ENCODE data around the gene HSPA4L.

HSPA4L gene

GRCh38 chr4:127809173-127809800 is 27.2 kb downstream of the HSPA4L start:
- no peak overlapping the region for H3K4me2 ChIP-seq (ENCODE audit: low read depth, low read length, poor library complexity, severe bottlenecking)
- H4K20me1 ChIP-seq (ENCODE audit: low read depth, low read length): no peaks in the 10 kb centered on the region
- H3K27me3 ChIP-seq (ENCODE audit: low read length): no peaks in the 10 kb centered on the region
- TF ChIP-seq, protein P1, sequence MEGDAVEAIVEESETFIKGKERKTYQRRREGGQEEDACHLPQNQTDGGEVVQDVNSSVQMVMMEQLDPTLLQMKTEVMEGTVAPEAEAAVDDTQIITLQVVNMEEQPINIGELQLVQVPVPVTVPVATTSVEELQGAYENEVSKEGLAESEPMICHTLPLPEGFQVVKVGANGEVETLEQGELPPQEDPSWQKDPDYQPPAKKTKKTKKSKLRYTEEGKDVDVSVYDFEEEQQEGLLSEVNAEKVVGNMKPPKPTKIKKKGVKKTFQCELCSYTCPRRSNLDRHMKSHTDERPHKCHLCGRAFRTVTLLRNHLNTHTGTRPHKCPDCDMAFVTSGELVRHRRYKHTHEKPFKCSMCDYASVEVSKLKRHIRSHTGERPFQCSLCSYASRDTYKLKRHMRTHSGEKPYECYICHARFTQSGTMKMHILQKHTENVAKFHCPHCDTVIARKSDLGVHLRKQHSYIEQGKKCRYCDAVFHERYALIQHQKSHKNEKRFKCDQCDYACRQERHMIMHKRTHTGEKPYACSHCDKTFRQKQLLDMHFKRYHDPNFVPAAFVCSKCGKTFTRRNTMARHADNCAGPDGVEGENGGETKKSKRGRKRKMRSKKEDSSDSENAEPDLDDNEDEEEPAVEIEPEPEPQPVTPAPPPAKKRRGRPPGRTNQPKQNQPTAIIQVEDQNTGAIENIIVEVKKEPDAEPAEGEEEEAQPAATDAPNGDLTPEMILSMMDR (IDR thresholded peaks at IDR 0.05; ENCODE audit: insufficient read depth, low read length, poor library complexity, severe bottlenecking): no peak
- no peak for TF ChIP-seq EZH2phosphoT487 (conservative IDR thresholded peaks at IDR 0.05; ENCODE audit: low read length)
- no peaks in the 10 kb centered on the region for H3K79me2 ChIP-seq (ENCODE audit: insufficient read depth, low read length)
- no peaks in the 10 kb centered on the region for H3K9me2 ChIP-seq (replicated peaks; ENCODE audit: insufficient read depth, low read length)
- H3K36me3 ChIP-seq (ENCODE audit: low read length): no peaks in the 10 kb centered on the region
- no peak overlapping the region for H2AFZ ChIP-seq (ENCODE audit: low read depth, low read length, severe bottlenecking)
- no peak overlapping the region for H3K9ac ChIP-seq (ENCODE audit: low read length)
- H3K4me3 ChIP-seq (ENCODE audit: insufficient read depth, low read length, poor library complexity, severe bottlenecking): no peak overlapping the region
- H3F3A ChIP-seq (ENCODE audit: insufficient read depth): no peaks in the 10 kb centered on the region
- no peaks in the 10 kb centered on the region for H3K9me3 ChIP-seq (ENCODE audit: insufficient read depth, low read length)
- no peak overlapping the region for H3K27ac ChIP-seq (ENCODE audit: low read depth, low read length)

DNA sequence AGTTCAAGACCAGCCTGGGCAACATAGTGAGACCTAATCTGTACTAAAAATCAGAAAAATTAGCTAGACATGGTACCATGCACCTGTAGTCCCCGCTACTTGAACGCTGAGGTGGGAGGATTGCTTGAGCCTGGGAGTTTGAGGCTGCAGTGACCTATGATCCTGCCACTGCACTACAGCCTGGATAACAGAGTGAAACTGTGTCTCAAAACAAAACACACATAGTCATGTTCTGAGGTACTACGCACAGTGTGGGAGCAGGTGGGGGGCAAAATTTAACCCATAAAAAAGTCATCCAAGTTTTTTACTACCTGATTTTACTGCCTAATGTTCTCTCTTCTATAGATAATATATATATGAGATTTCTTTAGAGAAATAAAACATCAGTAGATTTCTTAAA is 28.4 kb downstream of the HSPA4L start:
- Histone ChIP-seq H4K20me1 (ENCODE audit: low read depth, low read length) (no peaks in the 10 kb centered on the region), H3K9me2 (replicated peaks; ENCODE audit: insufficient read depth, low read length) (no peaks in the 10 kb centered on the region), H3K79me2 (ENCODE audit: insufficient read depth, low read length) (no peaks in the 10 kb centered on the region), H3K4me3 (ENCODE audit: insufficient read depth, low read length, poor library complexity, severe bottlenecking) (no peak overlapping the region), H3K36me3 (ENCODE audit: low read length) (no peaks in the 10 kb centered on the region), H3K9me3 (ENCODE audit: insufficient read depth, low read length) (no peaks in the 10 kb centered on the region), H3K27me3 (ENCODE audit: low read length) (no peaks in the 10 kb centered on the region), H2AFZ (ENCODE audit: low read depth, low read length, severe bottlenecking) (no peak overlapping the region), H3F3A (ENCODE audit: insufficient read depth) (no peaks in the 10 kb centered on the region), H3K27ac (ENCODE audit: low read depth, low read length) (no peak overlapping the region), H3K9ac (ENCODE audit: low read length) (no peak overlapping the region), H3K4me2 (ENCODE audit: low read depth, low read length, poor library complexity, severe bottlenecking) (no peak overlapping the region)
- no peak for TF ChIP-seq EZH2phosphoT487 (conservative IDR thresholded peaks at IDR 0.05; ENCODE audit: low read length)
- TF ChIP-seq, protein P1 (IDR thresholded peaks at IDR 0.05; ENCODE audit: insufficient read depth, low read length, poor library complexity, severe bottlenecking): no peak

DNA sequence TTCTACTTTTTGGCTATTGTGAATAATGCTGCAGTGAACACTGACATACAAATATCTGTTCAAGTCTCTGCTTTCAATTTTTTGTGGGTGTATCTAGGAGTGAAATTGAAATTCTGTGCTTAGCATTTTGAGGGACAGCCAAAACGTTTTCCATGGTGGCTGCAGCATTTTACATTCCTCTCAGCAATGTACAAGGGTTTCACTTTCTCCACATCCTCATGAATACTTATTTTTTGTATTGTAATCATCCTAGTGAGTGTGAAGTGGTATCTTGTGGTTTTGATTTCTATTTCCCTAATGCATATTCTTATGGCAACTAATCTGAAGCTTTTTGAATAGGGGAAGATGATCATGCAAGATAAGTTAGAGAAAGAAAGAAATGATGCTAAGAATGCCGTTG is 40.3 kb downstream of the HSPA4L start:
- H3F3A ChIP-seq (ENCODE audit: insufficient read depth): no peaks in the 10 kb centered on the region
- H3K9ac ChIP-seq (ENCODE audit: low read length): no peak overlapping the region
- H3K79me2 ChIP-seq (ENCODE audit: insufficient read depth, low read length): no peaks in the 10 kb centered on the region
- H3K36me3 ChIP-seq (ENCODE audit: low read length): no peaks in the 10 kb centered on the region
- H3K4me2 ChIP-seq (ENCODE audit: low read depth, low read length, poor library complexity, severe bottlenecking): no peak overlapping the region
- no peak overlapping the region for H2AFZ ChIP-seq (ENCODE audit: low read depth, low read length, severe bottlenecking)
- no peaks in the 10 kb centered on the region for H3K27me3 ChIP-seq (ENCODE audit: low read length)
- H3K9me3 ChIP-seq (ENCODE audit: insufficient read depth, low read length): no peaks in the 10 kb centered on the region
- no peak for TF ChIP-seq EZH2phosphoT487 (conservative IDR thresholded peaks at IDR 0.05; ENCODE audit: low read length)
- TF ChIP-seq, protein P1 (IDR thresholded peaks at IDR 0.05; ENCODE audit: insufficient read depth, low read length, poor library complexity, severe bottlenecking): no peak
- no peaks in the 10 kb centered on the region for H3K9me2 ChIP-seq (replicated peaks; ENCODE audit: insufficient read depth, low read length)
- no peak overlapping the region for H3K4me3 ChIP-seq (ENCODE audit: insufficient read depth, low read length, poor library complexity, severe bottlenecking)
- H4K20me1 ChIP-seq (ENCODE audit: low read depth, low read length): no peaks in the 10 kb centered on the region
- no peak overlapping the region for H3K27ac ChIP-seq (ENCODE audit: low read depth, low read length)
